ENCODE measurements around the gene ANAPC15. TPM values are rescaled to one million over a fixed set of nuclear protein-coding genes. Genes with fewer than 3 reads are reported as not detected.

ANAPC15 gene
- polyA plus RNA-seq, 1 of the 3 experiments (the other 2 are of a cell fraction) = 92.3 TPM

GRCh38 chr11:72083414-72083813, 29.1 kb downstream of the ANAPC15 start:
- WGBS (ENCODE audit: low lambda C conversion rate) = 90% methylated on average over 2 of the region's 2 CpGs
- Histone ChIP-seq H3K4me1 (ENCODE audit: control insufficient read depth in 1 of 2, insufficient read depth in 2 of 2, low read depth in 1 of 2, low read length in 1 of 2) (peaks cover 5 to 29% of the 10 kb centered on the region in 2 experiments; a peak in 3 of 4 replicates), H3K27ac (ENCODE audit: low read depth in 2 of 2, low read length in 1 of 2) (peak overlapping the region in 1 of 2 experiments; percentile 44; a peak in 2 of 4 replicates), H4K20me1 (ENCODE audit: insufficient read depth) (no peaks in the 10 kb centered on the region), H3K36me3 (replicated peaks in 1 of 2; ENCODE audit: control insufficient read depth in 1 of 2, insufficient read depth in 2 of 2, low read length in 1 of 2) (peaks cover 0 to 17% of the 10 kb centered on the region in 2 experiments), H3K4me2 (no peak overlapping the region), H3K9ac (no peak overlapping the region), H3F3A (replicated peaks; ENCODE audit: insufficient read depth) (peaks cover 3% of the 10 kb centered on the region), H2AFZ (ENCODE audit: low read depth) (no peak overlapping the region), H3K4me3 (ENCODE audit: low read depth in 2 of 2, low read length in 1 of 2) (no peak overlapping the region), H3K9me2 (no peaks in the 10 kb centered on the region), H3K27me3 (ENCODE audit: insufficient read depth) (no peaks in the 10 kb centered on the region), H3K9me3 (no peaks in the 10 kb centered on the region), H3K79me2 (ENCODE audit: insufficient read depth) (peaks cover 18% of the 10 kb centered on the region)
- TF ChIP-seq, protein P1, sequence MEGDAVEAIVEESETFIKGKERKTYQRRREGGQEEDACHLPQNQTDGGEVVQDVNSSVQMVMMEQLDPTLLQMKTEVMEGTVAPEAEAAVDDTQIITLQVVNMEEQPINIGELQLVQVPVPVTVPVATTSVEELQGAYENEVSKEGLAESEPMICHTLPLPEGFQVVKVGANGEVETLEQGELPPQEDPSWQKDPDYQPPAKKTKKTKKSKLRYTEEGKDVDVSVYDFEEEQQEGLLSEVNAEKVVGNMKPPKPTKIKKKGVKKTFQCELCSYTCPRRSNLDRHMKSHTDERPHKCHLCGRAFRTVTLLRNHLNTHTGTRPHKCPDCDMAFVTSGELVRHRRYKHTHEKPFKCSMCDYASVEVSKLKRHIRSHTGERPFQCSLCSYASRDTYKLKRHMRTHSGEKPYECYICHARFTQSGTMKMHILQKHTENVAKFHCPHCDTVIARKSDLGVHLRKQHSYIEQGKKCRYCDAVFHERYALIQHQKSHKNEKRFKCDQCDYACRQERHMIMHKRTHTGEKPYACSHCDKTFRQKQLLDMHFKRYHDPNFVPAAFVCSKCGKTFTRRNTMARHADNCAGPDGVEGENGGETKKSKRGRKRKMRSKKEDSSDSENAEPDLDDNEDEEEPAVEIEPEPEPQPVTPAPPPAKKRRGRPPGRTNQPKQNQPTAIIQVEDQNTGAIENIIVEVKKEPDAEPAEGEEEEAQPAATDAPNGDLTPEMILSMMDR (IDR thresholded peaks at IDR 0.05) = no peak
- TF ChIP-seq, protein P2, sequence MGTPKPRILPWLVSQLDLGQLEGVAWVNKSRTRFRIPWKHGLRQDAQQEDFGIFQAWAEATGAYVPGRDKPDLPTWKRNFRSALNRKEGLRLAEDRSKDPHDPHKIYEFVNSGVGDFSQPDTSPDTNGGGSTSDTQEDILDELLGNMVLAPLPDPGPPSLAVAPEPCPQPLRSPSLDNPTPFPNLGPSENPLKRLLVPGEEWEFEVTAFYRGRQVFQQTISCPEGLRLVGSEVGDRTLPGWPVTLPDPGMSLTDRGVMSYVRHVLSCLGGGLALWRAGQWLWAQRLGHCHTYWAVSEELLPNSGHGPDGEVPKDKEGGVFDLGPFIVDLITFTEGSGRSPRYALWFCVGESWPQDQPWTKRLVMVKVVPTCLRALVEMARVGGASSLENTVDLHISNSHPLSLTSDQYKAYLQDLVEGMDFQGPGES (IDR thresholded peaks at IDR 0.05; ENCODE audit: low read depth, low read length) = no peak
- no peak for TF ChIP-seq EP300 (IDR thresholded peaks at IDR 0.05; ENCODE audit: borderline replicate concordance in 1 of 2, low read depth in 1 of 2, low read length in 1 of 2)
- TF ChIP-seq, protein P3, sequence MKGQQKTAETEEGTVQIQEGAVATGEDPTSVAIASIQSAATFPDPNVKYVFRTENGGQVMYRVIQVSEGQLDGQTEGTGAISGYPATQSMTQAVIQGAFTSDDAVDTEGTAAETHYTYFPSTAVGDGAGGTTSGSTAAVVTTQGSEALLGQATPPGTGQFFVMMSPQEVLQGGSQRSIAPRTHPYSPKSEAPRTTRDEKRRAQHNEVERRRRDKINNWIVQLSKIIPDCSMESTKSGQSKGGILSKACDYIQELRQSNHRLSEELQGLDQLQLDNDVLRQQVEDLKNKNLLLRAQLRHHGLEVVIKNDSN (IDR thresholded peaks at IDR 0.05; ENCODE audit: borderline replicate concordance, low read depth) = no peak
- TF ChIP-seq RXRA (IDR thresholded peaks at IDR 0.05; ENCODE audit: borderline replicate concordance, low read depth) = no peak
- TF ChIP-seq POLR2AphosphoS5 (IDR thresholded peaks at IDR 0.05; ENCODE audit: low read depth, low read length) = no peak
- TF ChIP-seq MXI1 (IDR thresholded peaks at IDR 0.05; ENCODE audit: low read depth, low read length) = no peak
- ChIA-PET POLR2A (no interaction called here), CTCF (interaction anchor here (1.2 to 7.8 kb wide), 5 partner anchors 20 to 106 kb away, joined by 3 to 99 read pairs (median 21); no protein-coding TSS in a partner anchor)
- no peak for DNase-seq

DNA sequence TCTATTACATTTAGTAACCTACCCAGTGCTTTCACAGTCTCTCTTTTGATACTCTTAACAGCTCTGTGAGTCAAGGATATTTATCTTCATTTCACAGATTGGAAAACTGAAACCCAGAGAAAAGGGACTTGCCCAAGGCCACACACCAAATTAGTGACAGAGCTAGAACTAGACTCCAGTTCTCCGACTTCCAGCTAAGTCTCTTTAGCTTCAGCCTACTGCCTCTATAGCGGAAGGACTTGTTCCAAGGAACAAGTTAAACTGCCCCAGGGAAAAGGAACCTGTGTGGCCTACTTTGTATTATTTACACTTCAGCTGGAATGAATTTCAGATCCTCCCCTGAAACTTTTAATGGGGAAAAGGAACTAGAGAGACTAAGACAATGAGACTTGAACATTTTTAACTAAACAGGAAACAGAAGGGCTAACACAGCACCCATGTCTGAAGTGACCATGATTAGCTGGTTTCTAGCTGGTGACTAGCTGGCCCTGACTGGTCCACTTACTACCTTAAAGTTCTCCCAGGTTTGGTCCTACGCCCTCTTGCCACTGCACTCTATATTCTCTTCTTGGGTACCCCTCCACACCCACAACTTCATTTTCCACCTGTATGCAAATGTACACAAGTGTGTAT, 30.6 kb downstream of the ANAPC15 start:
- Histone ChIP-seq H4K20me1 (ENCODE audit: insufficient read depth) (no peaks in the 10 kb centered on the region), H2AFZ (ENCODE audit: low read depth) (no peak overlapping the region), H3K4me2 (no peak overlapping the region), H3K9ac (no peak overlapping the region), H3K27me3 (ENCODE audit: insufficient read depth) (no peaks in the 10 kb centered on the region), H3K27ac (ENCODE audit: low read depth in 2 of 2, low read length in 1 of 2) (peak overlapping the region in 1 of 2 experiments; percentile 88; a peak in 1 of 4 replicates), H3K4me1 (ENCODE audit: control insufficient read depth in 1 of 2, insufficient read depth in 2 of 2, low read depth in 1 of 2, low read length in 1 of 2) (peaks cover 8 to 23% of the 10 kb centered on the region in 2 experiments; a peak in 3 of 4 replicates), H3K4me3 (ENCODE audit: low read depth in 2 of 2, low read length in 1 of 2) (no peak overlapping the region), H3K79me2 (ENCODE audit: insufficient read depth) (peaks cover 32% of the 10 kb centered on the region), H3K9me2 (no peaks in the 10 kb centered on the region), H3K9me3 (no peaks in the 10 kb centered on the region), H3K36me3 (replicated peaks in 1 of 2; ENCODE audit: control insufficient read depth in 1 of 2, insufficient read depth in 2 of 2, low read length in 1 of 2) (peaks cover 0 to 6% of the 10 kb centered on the region in 2 experiments), H3F3A (replicated peaks; ENCODE audit: insufficient read depth) (no peaks in the 10 kb centered on the region)
- WGBS (ENCODE audit: low lambda C conversion rate) = 100% methylated on average over 3 of the region's 3 CpGs
- CTCF ChIA-PET = interaction anchor here (0.8 to 7.8 kb wide), 6 partner anchors 9 to 349 kb away, joined by 3 to 99 read pairs (median 5); no protein-coding TSS in a partner anchor
- TF ChIP-seq TAF1 (IDR thresholded peaks at IDR 0.05; ENCODE audit: borderline replicate concordance, low read depth, low read length) (no peak), TEAD4 (IDR thresholded peaks at IDR 0.05; ENCODE audit: borderline replicate concordance, insufficient read depth) (no peak), NFIC (IDR thresholded peaks at IDR 0.05; ENCODE audit: borderline replicate concordance) (no peak), ZBTB33 (IDR thresholded peaks at IDR 0.05; ENCODE audit: borderline replicate concordance, low read depth) (no peak), RCOR1 (IDR thresholded peaks at IDR 0.05; ENCODE audit: low read length) (no peak), FOXJ3 (CRISPR knock-in tag; IDR thresholded peaks at IDR 0.05) (no peak), MAX (IDR thresholded peaks at IDR 0.05; ENCODE audit: low read depth) (no peak)
- DNase-seq = no peak
- POLR2A ChIA-PET = interaction anchor here (1.0 to 1.6 kb wide), 2 partner anchors 9 to 41 kb away, joined by 3 to 6 read pairs; no protein-coding TSS in a partner anchor
